ENCODE measurements around the gene CCDC169. TPM values are rescaled to one million over a fixed set of nuclear protein-coding genes. Genes with fewer than 3 reads are reported as not detected.
"Not testable (repeated sequence)": the region's sequence is repeated elsewhere in the genome, so short reads cannot be mapped to it uniquely, and the experiment has no call there.

Gene CCDC169
- total RNA-seq, 1 donor from 2014 or later: 1.6 TPM

DNA sequence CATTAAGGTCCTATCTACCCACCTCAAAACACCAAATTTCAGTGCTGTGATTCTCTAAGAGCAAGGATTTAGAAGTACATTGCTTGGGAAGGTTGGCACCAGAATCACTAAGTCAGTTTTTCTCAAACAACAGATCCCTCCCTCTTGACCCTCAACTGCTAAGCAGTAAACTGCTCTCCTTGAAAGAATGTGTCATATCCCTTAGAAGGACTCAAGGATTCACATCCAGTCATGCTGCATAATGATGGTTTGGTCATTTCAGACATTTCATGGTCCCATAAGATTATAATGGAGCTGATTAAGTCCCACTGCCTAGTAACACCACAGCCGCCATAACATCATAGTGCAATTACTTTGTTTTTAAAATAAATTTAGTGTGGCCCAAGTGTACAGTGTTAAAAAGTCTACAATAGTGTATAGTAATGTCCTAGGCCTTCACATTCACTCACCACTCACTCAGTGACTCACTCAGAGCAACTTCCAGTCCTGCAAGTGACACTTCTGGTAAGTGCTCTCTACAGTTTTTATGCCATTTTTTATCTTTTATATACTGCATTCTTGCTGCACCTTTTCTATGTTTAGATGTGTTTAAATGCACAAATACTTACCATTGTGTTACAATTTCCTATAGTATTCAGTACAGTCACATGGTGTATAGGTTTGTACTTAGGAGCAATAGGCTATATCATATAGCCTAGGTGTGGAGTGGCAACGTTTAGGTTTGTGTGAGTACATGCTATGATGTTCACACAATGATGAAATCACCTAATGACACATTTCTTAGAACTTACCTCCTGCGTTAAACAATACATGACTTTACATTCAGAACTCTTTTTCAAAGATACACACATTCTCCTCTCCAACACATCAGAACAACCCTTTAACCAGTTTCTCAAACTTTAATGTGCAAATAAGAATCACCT is 15.7 kb upstream of the CCDC169 start:
- no peak for DNase-seq

- DNase-seq: no peak
Observed at GRCh38 chr13:36310417-36311108, 12.9 kb upstream of the CCDC169 start.

DNA sequence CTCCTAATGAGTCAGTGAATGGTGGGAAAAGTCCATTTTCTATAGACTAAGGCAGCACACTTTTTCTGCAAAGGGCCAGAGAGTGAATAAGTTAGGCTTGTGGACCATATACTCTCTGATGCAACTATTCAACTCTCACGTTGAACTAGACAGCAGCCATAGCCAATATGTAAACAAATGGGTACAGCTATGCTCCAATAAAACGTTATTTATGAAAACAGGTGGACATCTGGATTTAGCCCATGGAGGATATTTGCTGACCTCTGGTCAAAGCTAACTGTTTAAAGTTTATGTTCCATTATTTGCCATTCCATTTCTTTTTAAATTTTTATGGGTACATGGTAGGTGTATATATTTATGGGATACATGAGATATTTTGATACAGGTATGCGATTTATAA is 4.7 kb upstream of the CCDC169 start:
- no peak for DNase-seq

DNA sequence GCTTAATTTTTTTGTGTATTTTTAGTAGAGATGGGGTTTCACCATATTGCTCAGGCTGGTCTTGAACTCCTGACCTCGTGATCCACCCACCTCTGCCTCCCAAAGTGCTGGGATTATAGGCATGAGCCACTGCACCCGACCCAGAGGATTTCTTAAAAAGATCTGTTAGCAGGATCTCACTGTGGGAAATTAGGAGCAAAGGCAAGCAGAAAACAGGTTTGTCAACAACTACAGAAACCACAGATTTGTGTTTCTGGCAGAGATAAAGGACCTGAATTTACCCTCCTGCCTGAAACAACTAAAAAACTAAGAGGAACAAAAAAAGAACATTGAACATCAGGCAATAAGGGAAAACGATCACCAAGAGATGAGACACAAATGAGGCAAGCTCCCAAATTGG is 1.9 kb upstream of the CCDC169 start:
- DNase-seq: not testable (repeated sequence)

DNA sequence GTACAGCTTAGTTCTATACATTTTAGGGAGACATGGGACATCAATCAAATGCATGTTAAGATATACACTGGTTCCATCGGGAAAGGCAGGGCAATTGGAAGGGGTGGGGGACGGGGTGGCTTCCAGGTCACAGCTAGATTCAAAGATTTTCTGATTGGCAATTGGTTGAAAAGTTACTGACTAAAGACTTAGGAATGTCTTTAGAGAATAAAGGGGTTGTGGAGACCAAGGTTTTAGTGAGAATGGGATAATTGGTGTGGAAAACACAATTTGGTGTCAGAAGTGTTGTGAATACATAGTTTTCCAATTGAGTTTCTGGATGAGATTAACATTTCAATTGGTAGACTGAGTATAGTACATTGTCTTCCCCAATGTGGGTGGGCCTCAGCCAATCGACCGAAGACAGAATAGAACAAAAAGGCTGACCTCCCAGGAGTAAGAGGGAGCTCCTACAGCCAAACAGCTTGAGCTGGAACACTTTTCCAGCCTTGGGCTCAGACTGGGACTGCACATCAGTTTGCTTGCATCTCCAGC is 988 bp upstream of the CCDC169 start:
- peak; percentile 32 for DNase-seq

DNA sequence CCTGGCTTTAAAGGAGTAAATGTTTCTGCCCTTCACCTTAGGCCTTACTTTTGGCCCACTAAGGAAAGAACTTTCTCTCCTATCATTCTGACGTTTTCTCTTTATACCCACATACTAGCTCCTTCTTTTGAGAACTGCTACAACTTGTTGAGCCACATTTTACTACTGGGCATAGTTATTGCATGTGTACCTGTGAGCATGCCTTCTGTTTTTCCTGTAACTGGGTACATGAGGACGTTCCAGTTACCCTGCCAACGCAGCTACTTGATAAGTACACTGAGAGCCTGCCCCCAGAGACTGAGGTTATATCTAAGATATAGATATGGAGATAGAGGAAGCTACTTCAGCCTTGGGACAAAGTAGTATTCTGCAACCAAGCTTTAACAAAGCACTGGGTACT is 3.5 kb downstream of the CCDC169 start:
- DNase-seq: no peak

GRCh38 chr13:36293497-36293896 is 4.1 kb downstream of the CCDC169 start:
- DNase-seq: no peak

DNA sequence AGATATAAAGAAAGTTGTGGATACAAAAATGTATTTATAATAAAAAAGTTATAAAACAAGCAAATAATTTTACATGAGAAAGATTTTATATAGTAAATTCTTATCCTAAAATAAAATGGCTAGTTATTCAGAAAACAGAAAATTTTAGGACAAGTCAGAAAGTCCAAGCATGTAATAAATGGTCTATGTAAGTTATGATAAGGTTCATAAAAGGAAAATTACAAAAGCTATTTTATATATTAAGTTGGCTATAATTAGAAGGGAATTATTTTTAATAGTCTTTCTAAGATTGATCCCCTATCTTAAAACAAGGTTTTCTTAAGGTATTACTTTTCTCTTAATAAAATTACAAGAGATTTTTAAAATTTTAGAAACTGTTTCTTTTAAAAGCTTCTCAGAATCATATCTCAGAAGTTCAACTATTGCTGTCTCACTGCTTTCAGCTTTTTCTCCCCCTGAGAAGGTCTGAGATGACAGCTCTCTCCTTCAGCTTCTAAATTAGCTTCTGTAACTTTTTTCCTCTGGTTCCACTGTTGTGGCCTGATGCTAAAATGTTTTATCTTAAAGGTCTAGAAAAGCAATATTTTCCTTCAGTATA is 8.7 kb downstream of the CCDC169 start:
- DNase-seq: no peak

- no peak for DNase-seq
Observed at GRCh38 chr13:36286006-36286405, 11.6 kb downstream of the CCDC169 start.

DNA sequence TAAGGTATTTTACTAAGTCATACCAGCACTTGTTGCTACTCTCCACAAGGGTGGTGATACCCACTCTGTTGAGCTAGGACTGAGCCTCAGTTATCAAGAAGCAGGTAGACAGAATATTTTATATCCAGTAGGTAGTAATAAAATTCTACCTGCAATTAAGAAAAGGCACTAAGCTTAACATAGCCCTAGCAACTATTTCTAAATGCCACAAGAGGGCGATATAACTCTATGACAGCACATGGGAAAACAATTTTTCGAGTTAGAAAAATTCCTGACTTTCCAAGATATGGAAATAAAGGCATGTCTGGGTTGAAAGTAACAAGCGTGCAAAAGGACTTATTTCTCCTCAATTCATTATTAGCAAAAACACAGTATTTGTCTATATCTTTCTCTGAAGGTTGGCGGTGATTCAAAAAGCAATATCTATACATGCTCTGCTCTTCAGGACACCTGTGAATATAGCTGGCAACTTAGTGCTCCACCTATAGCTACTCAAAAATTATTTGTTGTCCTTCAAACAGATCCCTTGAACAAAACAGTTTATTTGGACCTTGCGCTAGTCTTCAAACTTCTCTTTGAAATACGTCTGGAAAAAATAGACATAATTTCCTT is 14.7 kb downstream of the CCDC169 start:
- peak; percentile 26 for DNase-seq

DNA sequence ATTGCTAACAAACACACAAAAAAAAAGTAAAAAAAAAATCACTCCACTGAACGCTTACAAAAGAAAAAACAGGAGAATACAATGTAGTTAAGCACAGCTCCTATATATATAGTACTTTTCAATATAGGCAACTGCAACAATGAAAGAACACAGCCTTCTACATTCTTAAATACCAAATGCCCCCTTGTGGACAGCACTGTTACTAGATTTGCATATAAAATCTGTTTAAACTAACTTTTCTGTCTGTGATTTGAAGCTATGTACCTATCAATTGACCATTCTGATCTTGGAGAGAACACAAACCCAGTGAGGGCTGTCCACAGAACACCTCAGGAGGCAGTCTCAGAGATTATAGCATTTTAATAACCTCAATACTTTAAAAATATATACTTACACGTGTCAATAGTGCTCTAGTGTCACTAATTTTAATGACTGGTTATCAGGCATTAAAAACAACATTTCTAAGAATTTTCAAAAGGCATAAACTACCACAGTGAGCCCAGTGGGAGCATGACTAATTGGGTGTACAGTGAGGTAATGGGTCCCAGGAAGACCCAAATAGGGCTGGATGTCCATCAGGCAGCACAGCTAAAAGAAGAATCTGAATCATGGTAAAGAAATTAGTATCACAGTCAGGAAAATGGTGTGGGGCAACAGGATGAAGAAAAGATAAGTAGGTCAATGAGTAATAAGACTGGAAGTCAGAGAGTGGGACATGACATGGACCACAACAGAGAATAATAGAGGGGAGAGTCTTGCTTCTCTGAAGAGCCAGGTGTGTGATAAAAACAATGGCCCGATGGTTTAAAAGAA is 22.2 kb downstream of the CCDC169 start:
- DNase-seq: peak; percentile 72

- no peak for DNase-seq
Observed at GRCh38 chr13:36273431-36273830, 24.2 kb downstream of the CCDC169 start.

GRCh38 chr13:36261976-36262375 is 35.6 kb downstream of the CCDC169 start:
- DNase-seq: no peak

GRCh38 chr13:36261011-36261410 is 36.6 kb downstream of the CCDC169 start:
- no peak for DNase-seq

GRCh38 chr13:36259361-36260137 is 38.1 kb downstream of the CCDC169 start:
- no peak for DNase-seq

- DNase-seq: no peak
Observed at GRCh38 chr13:36258831-36259230, 38.8 kb downstream of the CCDC169 start.

GRCh38 chr13:36251526-36251925 is 46.1 kb downstream of the CCDC169 start:
- DNase-seq: no peak

DNA sequence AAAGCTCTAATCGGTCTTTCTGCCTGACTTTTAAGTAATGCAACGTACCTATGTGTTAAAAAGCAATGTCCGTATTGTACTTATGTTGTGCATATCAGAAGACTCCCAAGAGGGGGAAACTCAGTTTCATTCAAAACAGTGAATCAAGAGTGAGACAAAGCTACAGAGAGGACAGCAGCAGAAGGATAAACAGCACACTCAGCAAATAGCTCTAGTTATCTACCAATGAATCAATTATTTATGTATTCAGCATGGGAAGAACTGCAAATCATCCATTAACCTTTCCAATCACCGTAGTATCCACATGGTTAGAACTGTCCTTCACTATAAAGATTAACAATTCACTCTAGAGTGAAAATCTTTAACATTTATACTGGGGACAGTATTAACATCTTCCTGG is 46.6 kb downstream of the CCDC169 start:
- DNase-seq: no peak

GRCh38 chr13:36248700-36249099 is 48.9 kb downstream of the CCDC169 start:
- DNase-seq: no peak

DNA sequence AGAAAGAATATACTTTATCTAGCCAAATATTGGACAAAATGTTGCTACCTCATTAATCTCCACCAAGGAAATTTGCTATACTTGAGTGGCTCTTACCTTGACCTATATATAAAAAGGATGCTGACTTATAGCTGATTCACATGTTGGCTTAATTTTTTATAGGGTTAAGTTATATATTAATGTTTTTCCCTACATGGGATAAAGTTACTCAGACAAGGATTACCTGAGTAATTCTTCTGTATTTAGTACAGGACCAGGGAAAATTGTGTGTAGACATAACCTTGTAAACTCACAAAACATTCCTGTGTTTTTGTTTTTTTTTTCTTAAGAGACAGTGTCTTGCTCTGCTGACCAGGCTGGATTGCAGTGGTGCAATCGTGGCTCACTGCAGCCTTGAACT is 52.6 kb downstream of the CCDC169 start:
- DNase-seq: no peak

DNA sequence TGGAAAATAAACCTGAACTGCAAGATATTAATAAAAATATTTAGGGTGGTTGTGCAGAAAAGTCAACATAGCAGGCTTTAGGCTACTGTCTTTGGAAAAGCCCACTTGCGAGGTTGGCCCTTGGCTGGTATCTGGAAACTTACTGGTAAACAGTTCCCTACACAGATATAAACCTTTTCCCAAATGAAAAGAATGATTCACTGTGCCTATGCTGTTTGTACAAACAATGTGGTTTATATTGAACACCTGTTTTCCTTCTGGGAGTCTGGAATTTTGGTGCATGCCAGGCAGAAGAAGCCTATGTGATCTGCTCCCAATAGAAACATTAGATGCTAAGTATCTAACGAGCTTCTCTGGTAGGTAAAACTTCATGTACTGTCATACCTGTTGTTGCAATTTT is 53.5 kb downstream of the CCDC169 start:
- no peak for DNase-seq
